Measurements from ENCODE around the gene OSBP2.
"Not testable (repeated sequence)": the region's sequence is repeated elsewhere in the genome, so short reads cannot be mapped to it uniquely, and the experiment has no call there.

The OSBP2 gene, protein sequence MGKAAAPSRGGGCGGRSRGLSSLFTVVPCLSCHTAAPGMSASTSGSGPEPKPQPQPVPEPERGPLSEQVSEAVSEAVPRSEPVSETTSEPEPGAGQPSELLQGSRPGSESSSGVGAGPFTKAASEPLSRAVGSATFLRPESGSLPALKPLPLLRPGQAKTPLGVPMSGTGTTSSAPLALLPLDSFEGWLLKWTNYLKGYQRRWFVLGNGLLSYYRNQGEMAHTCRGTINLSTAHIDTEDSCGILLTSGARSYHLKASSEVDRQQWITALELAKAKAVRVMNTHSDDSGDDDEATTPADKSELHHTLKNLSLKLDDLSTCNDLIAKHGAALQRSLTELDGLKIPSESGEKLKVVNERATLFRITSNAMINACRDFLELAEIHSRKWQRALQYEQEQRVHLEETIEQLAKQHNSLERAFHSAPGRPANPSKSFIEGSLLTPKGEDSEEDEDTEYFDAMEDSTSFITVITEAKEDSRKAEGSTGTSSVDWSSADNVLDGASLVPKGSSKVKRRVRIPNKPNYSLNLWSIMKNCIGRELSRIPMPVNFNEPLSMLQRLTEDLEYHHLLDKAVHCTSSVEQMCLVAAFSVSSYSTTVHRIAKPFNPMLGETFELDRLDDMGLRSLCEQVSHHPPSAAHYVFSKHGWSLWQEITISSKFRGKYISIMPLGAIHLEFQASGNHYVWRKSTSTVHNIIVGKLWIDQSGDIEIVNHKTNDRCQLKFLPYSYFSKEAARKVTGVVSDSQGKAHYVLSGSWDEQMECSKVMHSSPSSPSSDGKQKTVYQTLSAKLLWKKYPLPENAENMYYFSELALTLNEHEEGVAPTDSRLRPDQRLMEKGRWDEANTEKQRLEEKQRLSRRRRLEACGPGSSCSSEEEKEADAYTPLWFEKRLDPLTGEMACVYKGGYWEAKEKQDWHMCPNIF

DNA sequence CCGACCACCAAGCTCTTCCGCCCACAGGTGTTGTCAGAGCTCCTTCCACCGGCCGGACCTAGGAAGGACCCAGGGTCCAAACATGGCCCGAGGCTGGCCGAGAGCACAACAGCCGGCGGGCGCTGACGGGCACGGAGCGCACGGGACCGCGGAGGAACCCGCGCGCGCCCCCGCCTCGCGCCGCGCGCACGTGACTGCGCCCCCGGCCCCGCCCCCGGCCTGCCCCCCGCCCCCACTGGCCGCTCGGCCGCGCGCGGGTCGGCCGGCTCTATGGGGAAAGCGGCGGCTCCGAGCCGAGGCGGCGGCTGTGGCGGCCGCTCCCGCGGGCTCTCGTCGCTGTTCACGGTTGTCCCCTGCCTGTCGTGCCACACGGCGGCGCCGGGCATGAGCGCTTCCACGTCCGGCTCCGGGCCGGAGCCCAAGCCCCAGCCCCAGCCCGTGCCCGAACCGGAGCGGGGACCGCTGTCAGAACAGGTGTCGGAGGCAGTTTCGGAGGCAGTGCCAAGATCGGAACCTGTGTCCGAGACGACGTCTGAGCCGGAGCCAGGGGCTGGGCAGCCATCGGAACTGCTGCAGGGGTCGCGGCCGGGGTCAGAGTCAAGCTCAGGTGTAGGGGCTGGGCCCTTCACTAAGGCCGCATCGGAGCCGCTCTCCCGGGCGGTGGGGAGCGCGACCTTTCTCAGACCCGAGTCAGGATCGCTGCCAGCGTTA is at the start of gene OSBP2:
TSS of gene OSBP2 (plus strand) at position 235 of the 711 bp plus-strand sequence. CDS start at position 271, 36 bp downstream.
- DNase-seq: peak; percentile 4

DNA sequence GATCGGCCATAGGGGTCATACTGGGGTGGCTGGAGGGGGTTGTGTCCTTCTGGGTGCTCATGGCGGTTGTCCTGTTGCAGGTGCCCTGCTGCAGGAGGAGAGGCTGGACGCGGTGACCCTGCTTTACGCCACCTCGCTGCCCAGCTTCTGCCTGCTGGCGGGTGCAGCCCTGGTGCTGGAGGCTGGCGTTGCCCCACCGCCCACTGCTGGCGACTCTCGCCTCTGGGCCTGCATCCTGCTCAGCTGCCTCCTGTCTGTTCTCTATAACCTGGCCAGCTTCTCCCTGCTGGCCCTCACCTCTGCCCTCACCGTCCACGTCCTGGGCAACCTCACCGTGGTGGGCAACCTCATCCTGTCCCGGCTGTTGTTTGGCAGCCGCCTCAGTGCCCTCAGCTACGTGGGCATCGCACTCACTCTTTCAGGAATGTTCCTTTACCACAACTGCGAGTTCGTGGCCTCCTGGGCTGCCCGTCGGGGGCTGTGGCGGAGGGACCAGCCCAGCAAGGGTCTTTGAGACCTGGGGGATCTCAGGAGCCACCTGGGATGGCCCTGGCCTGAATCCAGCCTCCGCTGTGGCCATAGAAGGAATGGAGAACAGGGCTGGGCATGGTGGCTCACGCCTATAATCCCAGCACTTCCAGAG is 48.0 kb upstream of the OSBP2 start:
- no peak for DNase-seq

DNA sequence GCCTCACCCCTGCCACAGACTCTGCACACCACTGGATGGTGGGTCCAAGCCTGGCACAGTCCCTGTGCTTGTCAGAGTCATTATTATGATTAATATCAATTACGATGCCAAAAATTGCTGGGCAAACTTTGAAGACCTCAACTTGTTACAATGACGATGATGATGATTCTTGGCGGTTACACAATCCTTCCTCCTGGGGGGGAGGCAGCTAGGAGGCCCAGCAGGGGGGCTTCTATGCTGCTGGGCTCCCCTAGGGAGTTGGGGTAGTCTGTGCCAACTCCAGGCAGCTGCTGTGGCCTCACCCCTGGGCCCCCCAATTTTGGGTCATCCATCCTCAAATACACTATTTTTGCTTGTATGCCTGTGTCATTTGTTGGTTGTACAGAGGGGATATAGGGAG is 47.1 kb upstream of the OSBP2 start:
- no peak for DNase-seq

DNA sequence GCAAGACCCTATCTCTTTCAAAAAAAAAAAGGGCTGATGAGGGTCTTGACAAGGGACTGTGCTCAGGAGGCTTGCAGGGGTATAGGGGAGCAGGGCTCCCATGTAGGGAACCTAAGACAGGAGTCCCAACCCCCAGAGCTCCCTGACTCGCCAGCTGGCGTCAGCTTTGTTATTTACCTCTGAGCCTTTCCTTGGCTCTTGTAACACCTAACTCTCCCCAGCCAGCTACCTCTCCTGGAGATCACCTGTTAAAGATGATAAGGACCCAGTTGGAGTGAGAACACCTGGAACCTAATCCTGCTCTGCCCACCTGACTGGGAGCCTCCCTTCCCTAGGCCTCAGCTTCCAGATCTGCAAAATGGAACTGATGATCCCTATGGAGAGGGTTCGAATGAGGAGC is 45.8 kb upstream of the OSBP2 start:
- DNase-seq: no peak

DNA sequence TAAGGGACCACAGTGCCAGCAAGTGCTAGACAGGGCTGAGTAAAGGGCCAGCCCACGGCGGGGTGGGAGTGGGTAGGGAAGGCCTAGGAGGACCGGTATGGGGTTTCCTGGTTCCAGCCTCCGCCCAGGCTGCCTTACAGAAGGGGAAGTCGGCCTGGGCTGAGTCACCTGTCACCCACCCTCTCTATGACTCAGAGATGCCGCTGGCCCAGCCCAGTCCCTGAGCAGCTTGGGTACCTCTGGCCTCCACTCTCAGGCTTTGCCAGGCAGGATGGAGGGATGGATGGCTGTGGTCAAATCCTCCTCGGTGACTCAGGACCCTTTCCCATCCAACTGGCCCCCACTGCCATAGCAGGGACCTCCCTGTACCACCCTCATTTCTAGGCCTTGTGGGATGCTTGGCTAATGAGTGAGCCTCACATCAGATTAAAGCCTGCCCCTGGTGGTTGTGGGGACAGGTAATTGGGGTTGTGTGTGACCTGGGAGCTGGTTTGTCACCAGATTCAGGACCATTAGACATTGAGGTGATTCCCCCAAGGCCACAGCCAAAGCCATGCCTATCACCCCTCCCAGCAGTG is 45.2 kb upstream of the OSBP2 start:
- DNase-seq: peak; percentile 69

DNA sequence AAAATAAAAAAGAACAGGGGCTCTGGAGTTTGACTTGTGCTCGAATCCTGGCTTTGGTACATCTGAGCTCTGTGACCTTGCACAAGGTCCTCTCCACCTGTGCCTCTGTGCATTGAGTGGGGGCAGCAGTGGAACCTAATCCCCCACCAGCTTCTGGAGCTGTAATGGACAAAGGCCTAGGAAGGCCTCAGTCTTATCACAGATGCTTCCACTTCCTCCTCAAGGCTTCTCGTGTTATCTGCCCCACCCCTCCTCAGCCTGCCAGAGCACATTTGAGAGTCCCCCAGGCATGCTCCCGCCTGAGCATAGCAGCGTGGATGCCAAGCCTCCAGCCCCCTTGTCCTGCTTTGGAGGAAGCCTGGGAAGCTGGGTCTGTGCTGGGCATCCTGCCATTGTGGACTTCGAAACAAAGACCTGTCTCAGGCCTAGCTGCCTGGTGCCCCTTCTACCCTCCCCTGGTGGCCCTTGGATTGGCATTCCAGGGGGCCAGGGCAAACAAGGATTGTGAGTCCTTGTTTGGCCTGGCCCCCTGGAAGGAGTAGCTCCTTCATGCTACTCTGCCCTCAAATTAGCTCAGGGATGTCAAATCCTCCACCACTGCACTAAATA is 44.1 kb upstream of the OSBP2 start:
- no peak for DNase-seq

DNA sequence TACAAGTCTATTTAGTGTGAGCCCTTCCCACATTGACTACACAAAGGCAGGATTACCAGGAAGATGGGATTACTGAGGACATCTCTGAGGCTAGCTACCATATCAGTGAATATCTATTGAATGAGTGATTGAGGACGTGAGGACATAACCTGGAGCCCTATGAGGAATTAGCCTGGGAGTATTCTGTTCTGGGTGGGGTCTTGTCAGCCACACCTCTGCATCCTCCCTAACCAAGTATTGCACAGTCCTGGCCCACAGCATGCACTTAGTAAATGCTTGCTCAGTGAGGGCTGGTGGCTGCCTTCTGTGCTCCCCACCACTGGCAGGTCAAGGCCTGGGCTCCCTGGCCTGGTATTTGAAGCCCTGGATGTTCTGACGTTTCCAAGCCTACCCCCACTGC is 41.8 kb upstream of the OSBP2 start:
- no peak for DNase-seq

DNA sequence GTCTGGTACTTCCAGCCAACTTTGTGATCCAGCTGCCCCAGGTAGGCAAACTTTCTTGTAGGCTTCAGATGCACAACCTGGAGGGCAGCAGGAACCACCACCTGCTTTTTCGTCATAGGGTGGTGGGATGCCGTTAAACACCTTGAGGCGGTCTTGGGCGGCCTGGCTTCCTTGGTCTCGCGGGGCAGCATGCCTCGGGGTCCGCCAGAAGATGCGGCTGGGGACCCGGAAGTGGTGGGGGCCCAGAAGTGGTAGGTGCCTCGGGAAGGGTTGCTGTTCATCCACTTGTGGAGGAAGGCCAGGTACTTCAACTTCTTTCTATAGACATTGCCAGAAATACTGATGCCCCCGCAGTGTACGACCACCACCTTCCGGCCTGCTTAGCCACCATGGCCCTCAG is 40.3 kb upstream of the OSBP2 start:
- no peak for DNase-seq

DNA sequence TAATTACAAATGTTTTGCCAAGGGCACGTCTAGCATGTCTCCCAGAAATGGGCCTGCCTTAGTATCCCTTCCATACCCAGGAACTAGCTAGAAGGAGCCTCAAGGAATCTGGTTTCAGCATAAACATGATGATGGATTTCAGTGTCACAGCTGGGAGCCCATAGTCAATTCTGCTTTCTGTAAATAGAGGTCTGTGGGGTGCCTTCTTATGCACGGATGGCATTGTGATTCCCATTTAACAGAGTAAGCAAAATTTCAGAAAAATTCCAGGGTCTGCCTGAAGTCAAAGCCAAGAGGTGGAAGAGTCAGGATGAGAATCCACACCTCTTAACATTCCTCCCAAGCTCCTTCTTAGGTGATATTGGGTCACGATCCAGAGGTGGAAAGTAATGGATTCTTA is 39.1 kb upstream of the OSBP2 start:
- no peak for DNase-seq

DNA sequence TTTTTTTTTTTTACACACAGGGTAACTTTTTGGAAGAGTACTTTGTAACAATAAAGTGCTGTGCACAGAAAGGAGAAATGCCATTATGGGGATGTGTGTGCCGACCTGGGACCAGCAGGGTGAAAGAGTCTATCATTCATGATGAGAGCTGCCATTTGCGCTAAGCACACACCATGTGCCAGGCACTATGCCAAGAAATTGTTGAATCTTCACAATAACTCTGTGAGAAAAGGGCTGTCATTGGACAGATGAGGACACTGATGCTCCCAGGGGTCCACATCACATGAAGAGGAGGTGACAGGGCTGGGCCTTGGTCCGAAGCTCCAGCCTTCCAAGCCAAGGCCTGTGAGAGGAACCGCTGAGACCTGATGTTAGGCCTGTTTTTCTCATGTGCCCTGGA is 32.6 kb upstream of the OSBP2 start:
- no peak for DNase-seq

DNA sequence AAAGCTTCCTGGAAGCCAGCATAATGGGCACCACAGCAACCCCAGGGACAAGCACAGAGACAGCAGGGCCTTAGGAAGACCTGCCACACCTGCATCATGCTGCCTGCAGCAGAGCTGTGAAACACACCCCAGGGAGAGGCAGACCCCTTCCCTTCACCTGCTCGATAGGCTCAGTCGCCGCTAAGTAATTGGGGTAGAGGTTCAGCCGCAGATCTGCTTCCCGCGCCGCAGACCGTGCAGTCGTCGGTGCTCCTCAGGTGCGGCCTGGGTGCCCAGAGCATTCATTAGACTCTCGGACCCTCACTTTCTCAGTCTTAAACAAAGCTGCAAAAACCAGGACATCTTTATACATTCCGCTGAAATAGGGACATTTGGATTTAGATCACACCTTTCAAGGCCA is 29.9 kb upstream of the OSBP2 start:
- no peak for DNase-seq

DNA sequence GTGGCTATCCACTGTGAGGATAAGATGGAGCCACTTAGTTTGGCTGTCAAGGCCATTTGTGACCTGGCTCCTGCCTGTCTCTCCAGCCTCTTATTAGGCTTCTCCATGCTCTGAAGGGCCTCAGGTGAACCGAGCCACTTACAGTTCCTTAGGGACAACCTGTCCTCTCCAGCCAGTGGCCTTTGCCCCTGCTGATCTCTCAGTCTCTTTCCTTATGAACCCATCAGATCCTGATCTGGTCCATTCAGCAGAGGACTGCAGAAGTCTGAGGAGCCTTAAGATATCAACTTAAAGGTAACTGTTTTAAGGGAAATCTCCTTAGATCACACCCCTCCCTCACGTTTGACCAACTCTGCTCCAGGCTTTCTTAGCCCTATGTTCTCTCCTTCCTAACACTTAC is 29.4 kb upstream of the OSBP2 start:
- DNase-seq: no peak

DNA sequence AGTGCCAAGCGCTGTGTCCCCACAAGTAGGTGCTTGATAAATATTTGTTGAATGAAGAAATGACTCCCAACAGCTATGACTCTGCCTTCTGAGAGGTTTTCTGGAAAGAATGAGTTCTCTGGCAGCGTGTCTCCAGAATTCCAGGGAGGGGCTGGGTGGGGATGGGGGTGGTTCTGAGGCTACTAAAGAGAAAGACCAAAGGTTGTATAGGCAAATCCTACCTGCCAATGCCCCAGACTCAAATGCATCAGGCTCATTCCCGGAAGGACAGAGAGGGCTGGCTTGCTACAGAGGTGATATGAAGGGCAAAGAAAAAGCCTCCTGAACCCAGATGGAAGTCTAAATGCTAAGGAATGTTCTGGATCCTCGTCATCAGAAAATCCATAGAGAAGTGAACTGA is 28.9 kb upstream of the OSBP2 start:
- DNase-seq: no peak

DNA sequence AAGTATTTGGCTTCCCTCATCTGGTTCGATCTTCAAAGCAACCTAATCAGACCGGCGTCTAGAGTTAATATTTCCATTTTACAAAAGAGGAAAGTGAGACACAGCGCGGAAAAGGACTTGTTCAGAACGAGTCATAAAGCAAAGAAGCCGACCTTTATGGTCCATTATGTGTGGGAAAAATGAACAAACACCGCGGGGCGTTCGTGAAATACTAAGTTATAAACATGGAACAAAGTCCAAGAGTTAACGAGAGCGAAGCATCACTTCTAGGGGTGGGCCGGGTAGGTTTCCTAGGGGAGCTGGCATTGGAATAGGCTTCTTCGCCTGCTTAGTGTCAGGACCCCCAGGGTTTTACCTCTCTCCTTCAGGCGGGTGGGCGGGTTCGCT is 27.6 kb upstream of the OSBP2 start:
- DNase-seq: no peak

DNA sequence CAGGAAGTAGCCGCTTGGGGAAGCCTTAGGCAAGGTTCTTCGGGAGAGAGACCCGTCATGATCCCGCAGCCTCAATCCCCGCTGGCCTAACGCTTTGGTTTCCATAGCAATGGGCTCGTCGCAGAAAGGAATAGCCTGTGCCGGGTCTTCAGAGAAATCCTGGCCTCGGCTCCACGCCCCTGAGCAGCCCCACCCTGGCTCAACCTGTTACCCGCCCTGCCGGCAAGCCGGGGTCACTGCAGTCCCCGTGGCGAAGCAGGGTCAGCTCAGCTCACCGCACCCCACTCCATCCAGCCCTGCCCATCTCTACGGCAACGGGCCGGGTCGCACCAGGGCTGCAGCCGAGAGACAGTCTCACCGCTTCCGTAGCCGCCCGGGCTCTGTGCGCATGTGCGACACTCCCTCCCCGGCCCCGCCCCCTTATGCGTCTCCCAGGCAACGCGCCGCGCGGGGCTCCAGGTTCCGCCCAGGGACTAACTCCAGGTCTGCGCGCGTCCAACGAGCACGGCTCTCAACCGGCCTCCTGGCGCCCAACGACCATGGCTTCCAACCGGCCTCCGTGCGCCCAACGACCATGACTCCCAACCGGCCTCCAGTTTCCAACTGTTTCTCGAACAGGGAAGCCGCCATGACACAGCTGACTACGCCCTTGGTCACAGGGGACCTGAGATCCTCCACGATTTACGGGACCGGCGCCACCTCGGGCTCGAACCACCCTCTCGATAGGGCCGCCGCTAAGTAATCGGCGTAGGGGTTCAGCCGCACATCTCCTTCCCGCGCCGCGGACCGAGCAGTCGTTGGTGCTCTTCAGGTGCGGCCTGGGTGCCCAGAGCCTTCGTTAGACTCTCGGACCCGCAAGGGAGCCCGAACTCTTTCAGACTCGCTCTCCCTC is 26.9 kb upstream of the OSBP2 start, which contains the start of gene DUSP18:
TSS of gene DUSP18 (minus strand) at position 382 of the 892 bp plus-strand sequence. CDS start 3,872 bp downstream, outside the sequence.
- DNase-seq: peak; percentile 90

DNA sequence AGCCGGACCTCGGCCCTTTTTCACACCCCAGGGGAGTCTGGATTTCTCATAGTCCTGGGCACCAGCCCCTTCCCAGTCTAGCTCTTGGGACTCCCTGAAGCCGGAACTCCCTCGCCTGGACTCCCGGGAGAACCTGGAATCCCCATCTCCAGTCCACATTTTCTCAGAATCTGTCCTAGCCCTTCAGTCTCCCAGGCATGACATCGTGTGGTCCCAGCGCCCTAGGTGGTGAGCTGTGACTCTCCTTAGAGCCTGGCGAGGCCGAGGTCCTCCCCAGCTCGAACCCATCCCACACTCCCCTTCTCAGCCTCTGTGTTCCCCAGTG is 26.3 kb upstream of the OSBP2 start:
- no peak for DNase-seq

DNA sequence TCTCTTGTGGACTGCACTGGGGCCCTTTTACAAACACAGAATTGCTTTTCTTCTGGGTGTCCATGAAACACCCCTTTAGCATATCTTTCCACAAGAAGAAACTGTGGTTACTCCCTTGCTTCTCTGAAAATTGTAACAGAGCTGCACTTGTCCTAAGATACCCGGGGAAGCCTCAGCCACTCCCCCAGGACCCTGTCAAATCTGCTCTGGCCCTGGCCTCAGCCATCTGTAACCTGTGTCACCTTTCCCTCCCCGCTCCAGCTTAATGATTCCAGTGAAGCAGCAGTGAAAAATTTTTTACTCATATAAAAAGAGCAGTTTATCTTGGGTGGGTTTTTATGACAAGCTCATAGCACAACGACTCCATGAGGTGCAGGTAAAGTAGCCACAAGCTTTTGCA is 23.6 kb upstream of the OSBP2 start:
- no peak for DNase-seq

DNA sequence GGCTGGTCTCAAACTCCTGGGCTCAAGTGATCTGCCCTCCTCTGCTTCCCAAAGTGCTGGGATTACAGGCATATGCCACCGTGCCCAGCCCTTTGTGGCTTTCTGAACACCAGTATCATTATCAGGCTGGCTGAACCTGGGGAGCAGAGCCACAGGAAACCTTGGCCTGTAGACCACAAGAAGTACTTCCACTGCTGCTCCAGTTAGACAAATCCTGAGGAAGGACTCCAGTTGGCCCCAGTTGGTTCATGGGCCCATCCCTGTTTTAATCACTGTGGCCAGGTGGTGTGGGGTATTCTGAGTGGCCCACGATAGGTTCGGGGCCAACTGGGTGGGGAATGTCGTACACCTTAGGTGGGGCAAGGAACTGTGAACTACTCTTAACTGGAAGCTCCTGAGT is 21.5 kb upstream of the OSBP2 start:
- no peak for DNase-seq

DNA sequence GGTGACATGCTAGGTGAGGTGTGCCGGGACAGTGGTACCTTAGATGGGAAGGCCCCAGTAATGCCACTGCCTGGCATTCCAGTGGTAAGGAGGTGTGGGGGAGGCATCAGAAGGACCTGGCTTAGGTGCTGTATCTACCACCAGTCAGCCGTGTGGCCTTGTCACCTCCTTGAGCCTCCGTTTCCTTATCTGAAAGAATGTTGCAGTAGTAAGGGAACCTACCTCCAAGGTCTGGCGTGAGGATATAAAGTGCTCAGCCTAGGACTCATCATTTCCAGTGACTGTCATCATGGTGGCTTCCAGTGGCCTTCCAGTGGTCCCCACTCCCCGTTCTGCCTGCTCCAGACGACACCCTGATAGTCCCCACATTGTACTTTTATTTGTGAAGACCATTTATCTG is 20.2 kb upstream of the OSBP2 start:
- DNase-seq: no peak

DNA sequence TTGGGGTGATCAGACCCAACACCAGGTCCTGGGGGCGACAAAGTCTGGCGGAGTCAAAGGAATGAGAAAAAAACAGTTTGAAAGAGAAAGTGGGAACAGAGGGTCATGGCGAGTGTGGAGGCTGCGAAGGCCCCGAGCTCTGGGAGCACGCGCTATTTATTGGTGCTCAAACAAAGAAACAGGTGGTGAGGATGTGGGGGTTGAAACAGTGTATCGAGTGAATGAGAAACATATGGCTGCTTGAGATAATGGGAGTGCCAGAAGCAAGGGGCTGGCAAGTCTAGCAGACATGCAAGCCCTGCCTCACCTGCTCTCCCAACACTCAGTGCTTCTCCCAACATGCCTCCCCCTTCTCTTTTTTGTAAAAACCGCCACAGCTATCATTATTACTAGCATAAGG is 19.2 kb upstream of the OSBP2 start:
- no peak for DNase-seq

DNA sequence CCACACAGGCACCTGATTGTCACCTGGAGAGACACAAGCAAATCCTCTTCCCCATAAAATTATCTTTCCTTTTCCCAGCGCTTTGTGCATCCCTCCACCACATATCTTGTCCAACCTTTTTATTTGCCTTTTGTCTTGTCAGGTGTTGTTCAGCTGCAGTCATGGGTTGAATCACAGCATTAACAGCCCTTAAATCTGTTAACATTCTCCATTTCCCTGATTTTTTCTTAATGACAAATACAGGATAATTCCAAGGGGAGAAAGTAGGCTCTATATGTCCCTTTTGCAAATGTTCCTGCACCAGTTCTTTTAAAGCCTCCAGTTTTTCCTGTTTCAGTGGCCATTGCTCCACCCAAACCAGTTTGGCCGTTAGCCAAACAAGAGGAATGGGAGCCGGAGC is 18.1 kb upstream of the OSBP2 start:
- not testable (repeated sequence) for DNase-seq

All from CD4-positive, alpha-beta T cell treated with Interferon gamma for 1 hour (primary cell).